SU-DHL-6 (cell line): ENCODE data around the gene MALRD1.

ENCODE experiments used
- H2AFZ ChIP-seq: fragments of 200-600 bp; sonication (generic); 2 replicates; pipeline ENCODE4 v1.6.1; 2014; ENCODE audit warnings: low read depth, mild to moderate bottlenecking, moderate library complexity, mixed read lengths, antibody characterized with exemption, low read length; ENCODE audit not compliant: severe bottlenecking
- H3F3A ChIP-seq: fragments of 200-600 bp; shearing (Covaris generic); 2 replicates; pipeline ENCODE4 v1.6.0; 2016; ENCODE audit warnings: antibody characterized with exemption, mild to moderate bottlenecking; ENCODE audit not compliant: insufficient read depth
- H3K27ac ChIP-seq: fragments of 200-600 bp; sonication (generic); 2 replicates; pipeline ENCODE4 v1.5.1; 2016; ENCODE audit warnings: low read depth, mild to moderate bottlenecking, low read length, moderate library complexity, mixed read lengths
- H3K27me3 ChIP-seq: fragments of 200-600 bp; sonication (generic), shearing (Covaris generic); 2 replicates; pipeline ENCODE4 v1.6.0; 2014; ENCODE audit warnings: mild to moderate bottlenecking, low read length
- H3K36me3 ChIP-seq: fragments of 200-600 bp; sonication (generic); 2 replicates; pipeline ENCODE4 v1.6.1; 2014; ENCODE audit warnings: mild to moderate bottlenecking, low read length, mixed read lengths
- H3K4me2 ChIP-seq: fragments of 300-600, 200-600 bp; shearing (Covaris generic), sonication (generic); 2 replicates; pipeline ENCODE4 v1.6.0; 2014; ENCODE audit warnings: low read length, low read depth, mild to moderate bottlenecking; ENCODE audit not compliant: poor library complexity, severe bottlenecking
- H3K4me3 ChIP-seq: fragments of 200-600 bp; sonication (generic); 2 replicates; pipeline ENCODE4 v1.5.1; 2014; ENCODE audit warnings: antibody characterized with exemption, low read length, mild to moderate bottlenecking, mixed read lengths; ENCODE audit not compliant: insufficient read depth, poor library complexity, severe bottlenecking
- H3K79me2 ChIP-seq: fragments of 200-600 bp; sonication (generic); 2 replicates; pipeline ENCODE4 v1.6.1; 2014; ENCODE audit warnings: mild to moderate bottlenecking, low read length, moderate library complexity; ENCODE audit not compliant: insufficient read depth
- H3K9ac ChIP-seq: fragments of 200-600 bp; sonication (generic); 2 replicates; pipeline ENCODE4 v1.7.0; 2014; ENCODE audit warnings: mild to moderate bottlenecking, low read length
- H3K9me2 ChIP-seq: fragments of 200-600 bp; sonication (generic); replicated peaks from 2 replicates; pipeline ENCODE4 v1.6.1; 2014; ENCODE audit warnings: low read length; ENCODE audit not compliant: insufficient read depth
- H3K9me3 ChIP-seq: fragments of 200-600 bp; sonication (generic); 2 replicates; pipeline ENCODE4 v1.6.1; 2014; ENCODE audit warnings: low read length, mixed read lengths; ENCODE audit not compliant: insufficient read depth
- H4K20me1 ChIP-seq: fragments of 200-600 bp; sonication (generic); 2 replicates; pipeline ENCODE4 v1.6.1; 2014; ENCODE audit warnings: low read depth, mild to moderate bottlenecking, antibody characterized with exemption, low read length, moderate library complexity, mixed read lengths
- EZH2phosphoT487 ChIP-seq: fragments of 200-600 bp; sonication (generic), shearing (Covaris generic); conservative IDR thresholded peaks from 2 replicates; pipeline ENCODE4 v1.6.1; 2018; ENCODE audit warnings: mild to moderate bottlenecking, antibody characterized with exemption, low read length, moderate library complexity, mixed read lengths
- TF ChIP-seq, protein P1 (sequence below): fragments of 200-600 bp; sonication (generic); IDR thresholded peaks from one replicate; pipeline ENCODE4 v1.5.1; 2017; ENCODE audit warnings: antibody characterized with exemption, mild to moderate bottlenecking, low read length, moderate library complexity; ENCODE audit not compliant: insufficient read depth, poor library complexity, severe bottlenecking

The MALRD1 gene

DNA sequence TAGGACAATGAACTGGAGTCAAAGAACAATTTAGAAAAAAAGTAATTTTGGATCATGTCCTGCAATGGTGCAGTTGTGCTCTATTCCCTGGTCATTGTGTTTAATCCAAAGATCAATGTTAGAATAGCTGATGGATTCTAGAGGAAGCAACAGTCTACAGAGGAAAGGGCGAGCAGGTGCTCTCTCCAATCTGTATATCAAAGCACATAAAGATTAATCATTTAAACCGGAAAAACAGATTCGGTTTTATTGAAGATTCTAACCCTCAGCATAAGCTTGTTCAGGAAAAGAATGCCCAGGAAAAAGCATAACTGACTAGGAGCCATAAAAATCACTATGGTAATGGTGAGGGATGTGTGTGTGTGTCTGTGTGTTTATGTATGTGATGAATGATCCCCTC, 110.3 kb downstream of the MALRD1 start:
- no peaks in the 10 kb centered on the region for H3K27me3 ChIP-seq
- H3K9me3 ChIP-seq: no peaks in the 10 kb centered on the region
- H3K4me2 ChIP-seq: no peak overlapping the region
- no peaks in the 10 kb centered on the region for H3K36me3 ChIP-seq
- H3F3A ChIP-seq: no peaks in the 10 kb centered on the region
- no peak overlapping the region for H2AFZ ChIP-seq
- H3K9me2 ChIP-seq: no peaks in the 10 kb centered on the region
- no peaks in the 10 kb centered on the region for H3K79me2 ChIP-seq
- no peak overlapping the region for H3K27ac ChIP-seq
- no peak overlapping the region for H3K9ac ChIP-seq
- H3K4me3 ChIP-seq: no peak overlapping the region
- no peak for TF ChIP-seq EZH2phosphoT487
- TF ChIP-seq, protein P1, sequence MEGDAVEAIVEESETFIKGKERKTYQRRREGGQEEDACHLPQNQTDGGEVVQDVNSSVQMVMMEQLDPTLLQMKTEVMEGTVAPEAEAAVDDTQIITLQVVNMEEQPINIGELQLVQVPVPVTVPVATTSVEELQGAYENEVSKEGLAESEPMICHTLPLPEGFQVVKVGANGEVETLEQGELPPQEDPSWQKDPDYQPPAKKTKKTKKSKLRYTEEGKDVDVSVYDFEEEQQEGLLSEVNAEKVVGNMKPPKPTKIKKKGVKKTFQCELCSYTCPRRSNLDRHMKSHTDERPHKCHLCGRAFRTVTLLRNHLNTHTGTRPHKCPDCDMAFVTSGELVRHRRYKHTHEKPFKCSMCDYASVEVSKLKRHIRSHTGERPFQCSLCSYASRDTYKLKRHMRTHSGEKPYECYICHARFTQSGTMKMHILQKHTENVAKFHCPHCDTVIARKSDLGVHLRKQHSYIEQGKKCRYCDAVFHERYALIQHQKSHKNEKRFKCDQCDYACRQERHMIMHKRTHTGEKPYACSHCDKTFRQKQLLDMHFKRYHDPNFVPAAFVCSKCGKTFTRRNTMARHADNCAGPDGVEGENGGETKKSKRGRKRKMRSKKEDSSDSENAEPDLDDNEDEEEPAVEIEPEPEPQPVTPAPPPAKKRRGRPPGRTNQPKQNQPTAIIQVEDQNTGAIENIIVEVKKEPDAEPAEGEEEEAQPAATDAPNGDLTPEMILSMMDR: no peak
- H4K20me1 ChIP-seq: no peaks in the 10 kb centered on the region

DNA sequence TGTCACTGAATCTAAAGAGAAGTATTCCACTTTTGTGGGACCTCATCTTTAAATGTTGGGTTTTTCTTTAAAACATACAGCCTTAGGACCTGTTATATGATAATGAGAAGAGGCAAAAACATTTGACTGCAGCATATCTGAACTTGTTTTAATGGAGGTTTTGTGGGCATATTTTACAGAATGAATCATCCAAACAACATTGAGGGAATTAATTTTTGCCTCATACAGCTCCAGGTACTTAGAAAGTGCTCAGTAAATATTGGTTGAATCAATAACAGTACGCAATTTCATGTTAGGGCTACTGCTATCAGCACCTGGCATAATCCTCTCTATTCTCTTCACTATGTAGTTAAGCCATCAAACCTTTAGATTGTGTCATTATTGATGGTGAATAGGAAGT, 115.9 kb downstream of the MALRD1 start:
- TF ChIP-seq, protein P1: no peak
- no peak overlapping the region for H3K4me3 ChIP-seq
- H3K36me3 ChIP-seq: no peaks in the 10 kb centered on the region
- H2AFZ ChIP-seq: no peak overlapping the region
- H3K9ac ChIP-seq: no peak overlapping the region
- H3K27ac ChIP-seq: no peak overlapping the region
- no peaks in the 10 kb centered on the region for H3F3A ChIP-seq
- H3K27me3 ChIP-seq: no peaks in the 10 kb centered on the region
- no peaks in the 10 kb centered on the region for H3K79me2 ChIP-seq
- no peaks in the 10 kb centered on the region for H4K20me1 ChIP-seq
- no peaks in the 10 kb centered on the region for H3K9me2 ChIP-seq
- H3K4me2 ChIP-seq: no peak overlapping the region
- H3K9me3 ChIP-seq: no peaks in the 10 kb centered on the region

DNA sequence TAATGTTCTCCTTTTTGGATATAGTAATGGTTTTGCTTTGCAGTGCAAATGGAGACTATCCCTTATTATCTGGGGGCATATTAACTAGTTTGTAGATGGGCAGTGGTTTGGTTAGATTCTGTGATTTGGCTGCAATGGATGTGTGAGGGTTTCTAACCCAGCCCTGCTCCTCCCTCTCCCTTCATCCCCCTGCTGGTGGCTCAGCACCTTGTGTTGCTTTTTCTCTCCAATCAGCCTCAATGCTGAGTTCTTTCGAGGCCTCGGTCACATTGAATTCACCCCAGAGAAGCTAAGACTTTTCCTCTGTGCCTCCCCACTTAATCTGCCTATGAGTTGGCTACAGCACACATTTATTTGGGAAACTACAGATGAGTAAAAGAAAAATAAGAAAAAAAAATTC, 120.0 kb downstream of the MALRD1 start:
- Histone ChIP-seq H3K9me2 (no peaks in the 10 kb centered on the region), H3K79me2 (no peaks in the 10 kb centered on the region), H3K36me3 (no peaks in the 10 kb centered on the region), H4K20me1 (no peaks in the 10 kb centered on the region), H3K27me3 (no peaks in the 10 kb centered on the region), H3K27ac (no peak overlapping the region), H2AFZ (no peak overlapping the region), H3K4me2 (no peak overlapping the region), H3K9me3 (no peaks in the 10 kb centered on the region), H3K4me3 (no peak overlapping the region), H3F3A (no peaks in the 10 kb centered on the region), H3K9ac (no peak overlapping the region)
- TF ChIP-seq EZH2phosphoT487: no peak
- TF ChIP-seq, protein P1: no peak

DNA sequence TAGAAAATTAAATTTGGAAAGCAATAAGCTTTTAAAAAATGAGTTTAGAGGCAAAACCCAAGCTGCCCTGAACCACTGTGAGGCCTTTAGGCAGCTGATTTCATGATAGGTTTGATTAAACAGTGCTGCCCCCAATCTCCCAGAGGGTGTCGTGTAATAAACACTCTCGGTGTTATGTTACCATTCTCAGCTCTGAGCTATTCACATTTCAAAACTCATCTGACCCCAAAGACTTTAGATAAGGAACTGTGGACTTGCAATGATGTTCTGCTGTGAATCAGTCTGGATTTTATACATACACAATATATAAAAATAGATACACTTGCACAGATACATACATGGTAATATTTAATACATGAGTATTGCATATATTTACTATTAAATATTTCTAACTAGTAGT, 120.4 kb downstream of the MALRD1 start:
- H2AFZ ChIP-seq: no peak overlapping the region
- H3K4me3 ChIP-seq: no peak overlapping the region
- H3K9me2 ChIP-seq: no peaks in the 10 kb centered on the region
- H4K20me1 ChIP-seq: no peaks in the 10 kb centered on the region
- no peaks in the 10 kb centered on the region for H3K79me2 ChIP-seq
- no peak overlapping the region for H3K9ac ChIP-seq
- no peaks in the 10 kb centered on the region for H3F3A ChIP-seq
- H3K4me2 ChIP-seq: no peak overlapping the region
- no peaks in the 10 kb centered on the region for H3K9me3 ChIP-seq
- no peaks in the 10 kb centered on the region for H3K27me3 ChIP-seq
- H3K36me3 ChIP-seq: no peaks in the 10 kb centered on the region
- TF ChIP-seq, protein P1: no peak
- no peak for TF ChIP-seq EZH2phosphoT487
- H3K27ac ChIP-seq: no peak overlapping the region
